ENCODE results near the gene OR4C6.

The OR4C6 gene

GRCh38 chr11:55661901-55662300 lies at the start of gene OR4C6:
OR4C6 (plus strand) TSS chr11:55662201; CDS start chr11:55665167, 2,966 bp downstream.
- no peak for DNase-seq (ENCODE audit: low read depth)

GRCh38 chr11:55624531-55624930 lies 37.5 kb upstream of the OR4C6 start:
- DNase-seq (ENCODE audit: low read depth): no peak

GRCh38 chr11:55634813-55635212 lies 27.2 kb upstream of the OR4C6 start, which contains the start of gene OR4P4:
OR4P4 (plus strand) TSS chr11:55635113.
- no peak for DNase-seq (ENCODE audit: low read depth)

- DNase-seq (ENCODE audit: low read depth): no peak
These were observed 14.0 kb upstream of the OR4C6 start, which contains the start of gene OR4S2 for GRCh38 chr11:55648027-55648426. OR4S2 (plus strand) TSS chr11:55648327; CDS start chr11:55650904, 2,577 bp downstream.

GRCh38 chr11:55652560-55652959 lies 9.4 kb upstream of the OR4C6 start:
- no peak for DNase-seq (ENCODE audit: low read depth)

- DNase-seq (ENCODE audit: low read depth): no peak
These were observed 6.9 kb upstream of the OR4C6 start for GRCh38 chr11:55655096-55655495.

GRCh38 chr11:55658031-55658573 lies 3.9 kb upstream of the OR4C6 start:
- no peak for DNase-seq (ENCODE audit: low read depth)

- DNase-seq (ENCODE audit: low read depth): no peak
These were observed 3.4 kb upstream of the OR4C6 start for GRCh38 chr11:55658608-55659007.

- DNase-seq (ENCODE audit: low read depth): no peak
These were observed 7.4 kb downstream of the OR4C6 start for GRCh38 chr11:55669376-55669775.

- DNase-seq (ENCODE audit: low read depth): no peak
These were observed 11.9 kb downstream of the OR4C6 start for GRCh38 chr11:55673860-55674259.

GRCh38 chr11:55697817-55698216 lies 35.8 kb downstream of the OR4C6 start:
- DNase-seq (ENCODE audit: low read depth): no peak

- no peak for DNase-seq (ENCODE audit: low read depth)
These were observed 39.4 kb downstream of the OR4C6 start for GRCh38 chr11:55701429-55701828.

GRCh38 chr11:55707029-55707428 lies 45.0 kb downstream of the OR4C6 start:
- DNase-seq (ENCODE audit: low read depth): no peak

GRCh38 chr11:55714982-55715888 lies 53.2 kb downstream of the OR4C6 start:
- DNase-seq (ENCODE audit: low read depth): no peak

All from activated T-cell treated with anti-CD3 and anti-CD28 coated beads for 24 hours (primary cell).